H1 (cell line): ENCODE data around the gene AGFG2. TPM values are rescaled to one million over a fixed set of nuclear protein-coding genes. Genes with fewer than 3 reads are reported as not detected.
"Not testable (repeated sequence)": the region's sequence is repeated elsewhere in the genome, so short reads cannot be mapped to it uniquely, and the experiment has no call there.

Experiments used
- CTCF ChIA-PET: fragments of 300-600 bp; sonication (Branson Sonifier 250); formaldehyde crosslinking; loops from one replicate; lab custom pipeline; 2021; ENCODE audit not compliant: partially characterized antibody; lab: Charles Lee
- POLR2A ChIA-PET: fragments of 300-600 bp; sonication (Branson Sonifier 250); formaldehyde crosslinking; loops from one replicate; lab custom pipeline; 2021; ENCODE audit warnings: inconsistent platforms; ENCODE audit not compliant: partially characterized antibody; lab: Charles Lee
- DNase-seq, 2 experiments: peaks; one replicate each; pipeline versions ENCODE4 v3.0.0 to v3.0.0-alpha.2; 2010 to 2022; ENCODE audit warnings: low spot score in 2 of 2, low read depth in 1 of 2, mixed read lengths in 1 of 2
- FAIRE-seq: peaks from 2 replicates; lab custom pipeline; 2011; peaks lifted over from hg19 to GRCh38; lab: Jason Lieb, UNC
- H2AFZ ChIP-seq: 2 replicates; pipeline ENCODE4 v1.8.1; 2012; ENCODE audit warnings: low read length, inconsistent platforms
- H2AK5ac ChIP-seq: 2 replicates; pipeline ENCODE4 v1.6.1; 2013; ENCODE audit warnings: low read depth, low read length
- H2BK120ac ChIP-seq: replicated peaks from 2 replicates; pipeline ENCODE3; 2013; ENCODE audit warnings: low read depth, low read length, inconsistent platforms
- H2BK12ac ChIP-seq: 2 replicates; pipeline ENCODE4 v1.6.1; 2013; ENCODE audit warnings: low read depth, low read length
- H2BK15ac ChIP-seq: 2 replicates; pipeline ENCODE4 v1.6.1; 2013; ENCODE audit warnings: low read length
- H2BK20ac ChIP-seq: 2 replicates; pipeline ENCODE4 v1.6.1; 2013; ENCODE audit warnings: low read length
- H2BK5ac ChIP-seq: 2 replicates; pipeline ENCODE4 v1.6.1; 2013; ENCODE audit warnings: low read depth, low read length
- H3K14ac ChIP-seq: 2 replicates; pipeline ENCODE4 v1.6.1; 2013; ENCODE audit warnings: inconsistent platforms; ENCODE audit not compliant: insufficient read length
- H3K18ac ChIP-seq: 2 replicates; pipeline ENCODE4 v1.6.1; 2013; ENCODE audit warnings: low read length; ENCODE audit errors: extremely low read depth
- H3K23ac ChIP-seq: 2 replicates; pipeline ENCODE4 v1.6.1; 2013; ENCODE audit warnings: inconsistent platforms; ENCODE audit not compliant: insufficient read length
- H3K23me2 ChIP-seq: 2 replicates; pipeline ENCODE4 v1.6.1; 2013; ENCODE audit warnings: low read depth, low read length
- H3K27ac ChIP-seq: 2 replicates; pipeline ENCODE4 v1.6.1; 2011; ENCODE audit warnings: low read depth, low read length, inconsistent platforms
- H3K27me3 ChIP-seq, 4 experiments: replicated peaks in 1 of 4; 1 replicate in 1 of 4; 2 replicates in 3 of 4; pipeline versions ENCODE4 v1.6.1 to v1.8.1; 2011 to 2013; ENCODE audit warnings: low read length in 3 of 4, mild to moderate bottlenecking in 3 of 4, inconsistent platforms in 2 of 4, mixed read lengths in 2 of 4, moderate library complexity in 1 of 4; ENCODE audit not compliant: control insufficient read depth in 3 of 4, insufficient read depth in 3 of 4; ENCODE audit errors: extremely low read depth in 1 of 4
- H3K36me3 ChIP-seq, 4 experiments: 2 replicates each; pipeline versions ENCODE4 v1.6.1 to v1.8.1; 2011 to 2013; ENCODE audit warnings: mild to moderate bottlenecking in 4 of 4, low read length in 3 of 4, moderate library complexity in 2 of 4, control low read depth in 1 of 4, inconsistent platforms in 1 of 4; ENCODE audit not compliant: insufficient read depth in 4 of 4, control insufficient read depth in 2 of 4
- H3K4ac ChIP-seq: replicated peaks from 2 replicates; pipeline ENCODE3; 2013; ENCODE audit warnings: low read length, low read depth, mixed read lengths, inconsistent platforms; ENCODE audit not compliant: insufficient read length
- H3K4me1 ChIP-seq, 4 experiments: replicated peaks in 1 of 4; 1 replicate in 1 of 4; 2 replicates in 3 of 4; pipeline versions ENCODE4 v1.6.1 to v1.8.1; 2011 to 2013; ENCODE audit warnings: low read length in 3 of 4, inconsistent platforms in 2 of 4, mixed read lengths in 1 of 4; ENCODE audit not compliant: insufficient read depth in 4 of 4, control insufficient read depth in 3 of 4
- H3K4me2 ChIP-seq, 2 experiments: 2 replicates each; pipeline versions ENCODE4 v1.6.1 to v1.8.1; 2011 to 2013; ENCODE audit warnings: low read depth in 2 of 2, low read length in 2 of 2, control low read depth in 1 of 2, inconsistent platforms in 1 of 2, mild to moderate bottlenecking in 1 of 2; ENCODE audit not compliant: insufficient read depth in 1 of 2
- H3K4me3 ChIP-seq, 4 experiments: fragments of 200-600, 300-600 bp in 1 of 4; sonication (generic), shearing (Covaris generic), sonication (Bioruptor Twin) in 1 of 4; 2 replicates each; pipeline versions ENCODE4 v1.5.1 to v1.8.1; 2011 to 2016; ENCODE audit warnings: low read length in 4 of 4, low read depth in 3 of 4, control low read depth in 2 of 4, inconsistent platforms in 2 of 4, mild to moderate bottlenecking in 2 of 4, mixed read lengths in 1 of 4, moderate library complexity in 1 of 4; ENCODE audit not compliant: insufficient read depth in 2 of 4; ENCODE audit errors: extremely low read depth in 1 of 4
- H3K56ac ChIP-seq: replicated peaks from 2 replicates; pipeline ENCODE3; 2013; ENCODE audit warnings: low read depth, mild to moderate bottlenecking, mixed read lengths, low read length, inconsistent platforms; ENCODE audit not compliant: insufficient read length
- H3K79me1 ChIP-seq: 2 replicates; pipeline ENCODE4 v1.6.1; 2013; ENCODE audit warnings: low read depth, low read length, control low read depth
- H3K79me2 ChIP-seq, 2 experiments: 2 replicates each; pipeline versions ENCODE4 v1.6.1 to v1.8.1; 2012 to 2013; ENCODE audit warnings: low read length in 2 of 2, mild to moderate bottlenecking in 2 of 2, inconsistent platforms in 1 of 2; ENCODE audit not compliant: insufficient read depth in 2 of 2, control insufficient read depth in 1 of 2
- H3K9ac ChIP-seq, 4 experiments: replicated peaks in 1 of 4; 1 replicate in 1 of 4; 2 replicates in 3 of 4; pipeline versions ENCODE4 v1.6.1 to v1.8.1; 2011 to 2013; ENCODE audit warnings: low read depth in 3 of 4, low read length in 3 of 4, control low read depth in 2 of 4, mild to moderate bottlenecking in 2 of 4, moderate library complexity in 2 of 4, inconsistent platforms in 1 of 4; ENCODE audit errors: extremely low read depth in 1 of 4
- H3K9me3 ChIP-seq, 2 experiments: 2 replicates each; pipeline versions ENCODE4 v1.6.1 to v1.8.1; 2012 to 2013; ENCODE audit warnings: mild to moderate bottlenecking in 2 of 2, moderate library complexity in 2 of 2, control low read depth in 1 of 2, inconsistent platforms in 1 of 2, low read depth in 1 of 2, low read length in 1 of 2, mixed read lengths in 1 of 2; ENCODE audit not compliant: insufficient read depth in 2 of 2
- H4K20me1 ChIP-seq, 2 experiments: replicated peaks in 1 of 2; 2 replicates each; pipeline versions ENCODE3 to v1.8.1; 2011 to 2013; ENCODE audit warnings: inconsistent platforms in 2 of 2, low read length in 2 of 2, mild to moderate bottlenecking in 1 of 2; ENCODE audit not compliant: insufficient read depth in 2 of 2, control insufficient read depth in 1 of 2
- H4K5ac ChIP-seq: 2 replicates; pipeline ENCODE4 v1.6.1; 2013; ENCODE audit warnings: low read length, low read depth, mixed read lengths, inconsistent platforms; ENCODE audit not compliant: insufficient read length
- H4K8ac ChIP-seq: 2 replicates; pipeline ENCODE4 v1.8.0; 2013; ENCODE audit warnings: mild to moderate bottlenecking, moderate library complexity, low read length, inconsistent platforms; ENCODE audit not compliant: insufficient read depth; ENCODE audit errors: extremely low read depth
- H4K91ac ChIP-seq: replicated peaks from 2 replicates; pipeline ENCODE3; 2013; ENCODE audit warnings: low read length, mixed read lengths, inconsistent platforms; ENCODE audit not compliant: insufficient read length
- WGBS, 2 experiments: shearing (Covaris generic) in 1 of 2; methylation state at CpG; one replicate each; pipeline versions ENCODE4 v1.1.6 to v1.1.7; 2013 to 2015; ENCODE audit warnings: low lambda C conversion rate in 2 of 2, mixed read lengths in 2 of 2, inconsistent platforms in 1 of 2, low coverage in 1 of 2, missing lambda C conversion rate in 1 of 2; ENCODE audit not compliant: insufficient replicate concordance in 2 of 2, insufficient coverage in 1 of 2, insufficient read length in 1 of 2; ENCODE audit errors: extremely low coverage in 1 of 2, missing lambda C conversion rate in 1 of 2; 5-methylcytosine and 5-hydroxymethylcytosine counted together
- polyA plus RNA-seq, 7 experiments: library from polyadenylated mRNA; depleted of rRNA in 3 of 7; stranded (reverse) in 5 of 7; unstranded in 2 of 7; fragments of >200 nt in 5 of 7; fragments of 200-250 nt in 2 of 7; gene quantifications; 1 replicate in 5 of 7; 2 replicates in 1 of 7; 4 replicates in 1 of 7; pipeline versions ENCODE4 v1.2.1 to v1.2.3, GENCODE V29; 2011 to 2013; ENCODE audit warnings: missing spikeins in 2 of 7, mixed read lengths in 2 of 7
- total RNA-seq: library from RNA; stranded (reverse); fragmentation: NEBNext Ultra II Directional; extraction: Animal tissue kit (Norgen Biotek cat#: 25700); gene quantifications from 2 replicates; pipeline ENCODE4 v1.2.1, GENCODE V29; 2021

Gene AGFG2
- total and polyA plus RNA-seq, 2 of the 8 experiments (the other 6 are each of a cell fraction or from before 2014, with no cell fraction given), result 7.6 to 11.2 TPM

GRCh38 chr7:100548446-100548845, 9.4 kb downstream of the AGFG2 start:
- not testable (repeated sequence) for H3K23ac ChIP-seq, H2BK5ac ChIP-seq, H4K5ac ChIP-seq, H3K27me3 ChIP-seq, H3K14ac ChIP-seq, H2BK120ac ChIP-seq, H3K4me3 ChIP-seq, H4K8ac ChIP-seq, H2AFZ ChIP-seq, H2BK15ac ChIP-seq, H3K4me2 ChIP-seq, H2BK12ac ChIP-seq, H3K4ac ChIP-seq, H3K23me2 ChIP-seq, H3K9ac ChIP-seq, DNase-seq, H3K9me3 ChIP-seq, H2AK5ac ChIP-seq, H3K18ac ChIP-seq, H4K91ac ChIP-seq, H4K20me1 ChIP-seq, FAIRE-seq, H2BK20ac ChIP-seq, H3K56ac ChIP-seq, H3K27ac ChIP-seq, H3K79me1 ChIP-seq
- 86% methylated on average over 5 of the region's 5 CpGs; no CpG with 5 or more reads in 1 of the 2 experiments for WGBS, 2 experiments
- Histone ChIP-seq H3K36me3 (peaks cover 2 to 16% (median 5%) of the 10 kb centered on the region in 4 experiments; a peak in 5 of 8 replicates), H3K4me1 (peaks cover 5 to 32% (median 17%) of the 10 kb centered on the region in 4 experiments; a peak in 6 of 7 replicates), H3K79me2 (peaks cover 0 to 34% of the 10 kb centered on the region in 2 experiments; a peak in 3 of 4 replicates)
- ChIA-PET CTCF (interaction anchor here (0.8 to 26.5 kb wide), 7 partner anchors 10 to 79 kb away, joined by 3 to 341 read pairs (median 7); partner anchors contain the start of genes AGFG2 and NYAP1), POLR2A (interaction anchor here (1.0 to 2.9 kb wide), 3 partner anchors 9 to 15 kb away, joined by 3 to 12 read pairs (median 10); partner anchors contain the start of gene AGFG2)
